OCI-LY3 (cell line): ENCODE data around the gene TAF11L8.
"Not testable (repeated sequence)": the region's sequence is repeated elsewhere in the genome, so short reads cannot be mapped to it uniquely, and the experiment has no call there.

Source experiments
- CTCF ChIP-seq: fragments of 200-600, 300-600 bp; sonication (generic); IDR thresholded peaks from 2 replicates; pipeline ENCODE4 v1.5.1; 2014; ENCODE audit warnings: antibody characterized with exemption, low read length, low read depth
- EZH2phosphoT487 ChIP-seq: fragments of 200-600 bp; shearing (Covaris generic); IDR thresholded peaks from 2 replicates; pipeline ENCODE4 v1.6.1; 2018; ENCODE audit warnings: antibody characterized with exemption, mixed run types, low read depth

- TF ChIP-seq CTCF, EZH2phosphoT487: not testable (repeated sequence)
These were observed 7.0 kb upstream of the TAF11L8 start, which contains the start of gene TAF11L10 for GRCh38 chr5:17597728-17598127.
